ENCODE measurements around the gene TANK. TPM values are rescaled to one million over a fixed set of nuclear protein-coding genes. Genes with fewer than 3 reads are reported as not detected.
"Not testable (repeated sequence)": the region's sequence is repeated elsewhere in the genome, so short reads cannot be mapped to it uniquely, and the experiment has no call there.

Gene TANK
- total RNA-seq, 4 donors from 2014 or later = 63.8 to 97.7 (median 88.8) TPM

GRCh38 chr2:161177969-161178368, 17.7 kb downstream of the TANK start:
- no peaks in the 10 kb centered on the region for H3K27me3 ChIP-seq
- H3K27ac ChIP-seq = no peak overlapping the region
- TF ChIP-seq POLR2A (IDR thresholded peaks at IDR 0.05) = no peak
- TF ChIP-seq, protein P1, sequence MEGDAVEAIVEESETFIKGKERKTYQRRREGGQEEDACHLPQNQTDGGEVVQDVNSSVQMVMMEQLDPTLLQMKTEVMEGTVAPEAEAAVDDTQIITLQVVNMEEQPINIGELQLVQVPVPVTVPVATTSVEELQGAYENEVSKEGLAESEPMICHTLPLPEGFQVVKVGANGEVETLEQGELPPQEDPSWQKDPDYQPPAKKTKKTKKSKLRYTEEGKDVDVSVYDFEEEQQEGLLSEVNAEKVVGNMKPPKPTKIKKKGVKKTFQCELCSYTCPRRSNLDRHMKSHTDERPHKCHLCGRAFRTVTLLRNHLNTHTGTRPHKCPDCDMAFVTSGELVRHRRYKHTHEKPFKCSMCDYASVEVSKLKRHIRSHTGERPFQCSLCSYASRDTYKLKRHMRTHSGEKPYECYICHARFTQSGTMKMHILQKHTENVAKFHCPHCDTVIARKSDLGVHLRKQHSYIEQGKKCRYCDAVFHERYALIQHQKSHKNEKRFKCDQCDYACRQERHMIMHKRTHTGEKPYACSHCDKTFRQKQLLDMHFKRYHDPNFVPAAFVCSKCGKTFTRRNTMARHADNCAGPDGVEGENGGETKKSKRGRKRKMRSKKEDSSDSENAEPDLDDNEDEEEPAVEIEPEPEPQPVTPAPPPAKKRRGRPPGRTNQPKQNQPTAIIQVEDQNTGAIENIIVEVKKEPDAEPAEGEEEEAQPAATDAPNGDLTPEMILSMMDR (IDR thresholded peaks at IDR 0.05) = no peak
- no peak overlapping the region for H3K4me3 ChIP-seq
- H3K9me3 ChIP-seq = no peaks in the 10 kb centered on the region
- H3K36me3 ChIP-seq = peaks cover 0 to 35% (median 0%) of the 10 kb centered on the region in 3 donors
- H3K4me1 ChIP-seq = no peaks in the 10 kb centered on the region
- DNase-seq = no peak

- H3K9me3 ChIP-seq = no peaks in the 10 kb centered on the region
- no peak for TF ChIP-seq POLR2A (IDR thresholded peaks at IDR 0.05)
- TF ChIP-seq, protein P1 (IDR thresholded peaks at IDR 0.05) = no peak
- no peaks in the 10 kb centered on the region for H3K27me3 ChIP-seq
- no peaks in the 10 kb centered on the region for H3K4me1 ChIP-seq
- H3K4me3 ChIP-seq = no peak overlapping the region
- peaks cover 0 to 38% (median 0%) of the 10 kb centered on the region in 3 donors for H3K36me3 ChIP-seq
- no peak for DNase-seq
- no peak overlapping the region for H3K27ac ChIP-seq
Measured at GRCh38 chr2:161178756-161179155, 18.5 kb downstream of the TANK start.

- H3K9me3 ChIP-seq = no peaks in the 10 kb centered on the region
- TF ChIP-seq POLR2A (IDR thresholded peaks at IDR 0.05) = no peak
- TF ChIP-seq, protein P1 (IDR thresholded peaks at IDR 0.05) = no peak
- H3K36me3 ChIP-seq = peaks cover 0 to 5% (median 0%) of the 10 kb centered on the region in 3 donors
- H3K27ac ChIP-seq = no peak overlapping the region
- no peak for DNase-seq
- H3K4me1 ChIP-seq = no peaks in the 10 kb centered on the region
- H3K4me3 ChIP-seq = no peak overlapping the region
- no peaks in the 10 kb centered on the region for H3K27me3 ChIP-seq
Measured at GRCh38 chr2:161190050-161190449, 29.8 kb downstream of the TANK start.

- not testable (repeated sequence) for H3K27ac ChIP-seq, H3K36me3 ChIP-seq, H3K9me3 ChIP-seq, DNase-seq, H3K4me1 ChIP-seq, H3K4me3 ChIP-seq, H3K27me3 ChIP-seq
Measured at GRCh38 chr2:161195602-161196001, 35.4 kb downstream of the TANK start.

DNA sequence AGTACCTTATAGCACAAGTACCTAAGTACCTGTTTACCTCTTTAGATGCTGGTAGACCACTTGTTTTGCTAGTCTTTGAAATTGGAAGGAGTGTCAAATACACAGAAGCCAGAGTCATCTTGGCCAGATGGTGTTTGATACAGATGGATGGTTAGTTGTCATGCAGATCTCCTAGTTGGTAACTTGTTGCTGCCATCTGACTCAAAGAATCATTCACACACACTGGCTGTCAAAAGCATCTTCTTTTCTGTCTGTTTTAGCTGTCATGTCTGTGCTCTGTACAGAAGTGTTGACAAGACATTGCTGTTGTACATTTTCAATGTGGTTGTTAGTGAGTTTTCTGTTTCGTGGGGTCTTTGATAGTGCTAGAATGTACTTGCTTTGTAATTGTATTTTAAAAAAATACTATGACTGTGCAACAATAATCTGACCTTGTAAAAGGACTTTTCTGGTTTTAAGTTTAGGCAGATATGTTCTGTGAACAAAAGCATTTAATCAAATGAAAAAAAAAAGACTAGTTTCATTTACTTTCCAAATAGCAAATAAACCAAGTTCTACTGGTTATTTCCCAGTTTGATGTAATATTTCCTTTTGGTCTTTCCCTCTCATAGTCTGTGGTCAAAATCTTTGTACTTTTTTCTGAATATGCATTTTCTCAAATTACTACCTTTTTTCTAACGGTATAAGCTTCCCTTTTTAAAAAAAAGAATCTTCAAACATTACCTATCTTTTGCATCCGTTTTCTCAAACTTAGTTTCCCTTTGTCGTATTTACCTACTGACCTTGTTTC, 39.9 kb downstream of the TANK start:
- no peaks in the 10 kb centered on the region for H3K27me3 ChIP-seq
- H3K4me3 ChIP-seq = no peak overlapping the region
- H3K36me3 ChIP-seq = peaks cover 0 to 15% (median 4%) of the 10 kb centered on the region in 3 donors
- H3K4me1 ChIP-seq = no peaks in the 10 kb centered on the region
- H3K27ac ChIP-seq = no peak overlapping the region
- no peak for DNase-seq
- H3K9me3 ChIP-seq = no peaks in the 10 kb centered on the region
- TF ChIP-seq, protein P1 (IDR thresholded peaks at IDR 0.05) = no peak
- no peak for TF ChIP-seq POLR2A (IDR thresholded peaks at IDR 0.05)

DNA sequence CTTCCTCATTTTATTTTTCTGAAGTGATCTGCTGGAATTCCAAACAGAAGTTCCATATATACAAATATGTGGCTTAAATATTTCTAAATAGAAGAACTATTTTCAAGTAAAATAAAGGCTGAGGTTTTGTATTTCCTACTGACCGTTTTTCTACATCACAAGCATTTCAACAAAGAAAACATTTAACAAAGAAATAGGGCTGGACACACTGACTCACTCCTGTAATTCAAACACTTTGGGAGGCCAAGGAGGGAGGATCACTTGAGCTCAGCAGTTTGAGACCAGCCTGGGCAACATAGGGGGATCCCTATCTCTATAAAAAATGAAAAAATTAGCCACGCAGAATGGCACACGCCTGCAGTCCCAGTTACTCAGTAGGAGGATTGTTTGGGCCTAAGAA, 44.6 kb downstream of the TANK start:
- no peak overlapping the region for H3K4me3 ChIP-seq
- no peak for DNase-seq
- H3K4me1 ChIP-seq = no peaks in the 10 kb centered on the region
- TF ChIP-seq, protein P1 (IDR thresholded peaks at IDR 0.05) = no peak
- no peak for TF ChIP-seq POLR2A (IDR thresholded peaks at IDR 0.05)
- H3K36me3 ChIP-seq = peaks cover 0 to 21% (median 4%) of the 10 kb centered on the region in 3 donors
- no peak overlapping the region for H3K27ac ChIP-seq
- H3K9me3 ChIP-seq = no peaks in the 10 kb centered on the region
- H3K27me3 ChIP-seq = no peaks in the 10 kb centered on the region

All from Peyer's patch (tissue), 4 donors.